H1 (cell line): Measurements from ENCODE around the gene TIMELESS. TPM values are rescaled to one million over a fixed set of nuclear protein-coding genes. Genes with fewer than 3 reads are reported as not detected.

Experiments used
- CTCF ChIA-PET: fragments of 300-600 bp; sonication (Branson Sonifier 250); formaldehyde crosslinking; loops from one replicate; lab custom pipeline; 2021; ENCODE audit not compliant: partially characterized antibody; lab: Charles Lee
- POLR2A ChIA-PET: fragments of 300-600 bp; sonication (Branson Sonifier 250); formaldehyde crosslinking; loops from one replicate; lab custom pipeline; 2021; ENCODE audit warnings: inconsistent platforms; ENCODE audit not compliant: partially characterized antibody; lab: Charles Lee
- DNase-seq, 2 experiments: peaks; one replicate each; pipeline versions ENCODE4 v3.0.0 to v3.0.0-alpha.2; 2010 to 2022; ENCODE audit warnings: low spot score in 2 of 2, low read depth in 1 of 2, mixed read lengths in 1 of 2
- FAIRE-seq: peaks from 2 replicates; lab custom pipeline; 2011; peaks lifted over from hg19 to GRCh38; lab: Jason Lieb, UNC
- H2AFZ ChIP-seq: 2 replicates; pipeline ENCODE4 v1.8.1; 2012; ENCODE audit warnings: low read length, inconsistent platforms
- H2AK5ac ChIP-seq: 2 replicates; pipeline ENCODE4 v1.6.1; 2013; ENCODE audit warnings: low read depth, low read length
- H2BK120ac ChIP-seq: replicated peaks from 2 replicates; pipeline ENCODE3; 2013; ENCODE audit warnings: low read depth, low read length, inconsistent platforms
- H2BK12ac ChIP-seq: 2 replicates; pipeline ENCODE4 v1.6.1; 2013; ENCODE audit warnings: low read depth, low read length
- H2BK15ac ChIP-seq: 2 replicates; pipeline ENCODE4 v1.6.1; 2013; ENCODE audit warnings: low read length
- H2BK20ac ChIP-seq: 2 replicates; pipeline ENCODE4 v1.6.1; 2013; ENCODE audit warnings: low read length
- H2BK5ac ChIP-seq: 2 replicates; pipeline ENCODE4 v1.6.1; 2013; ENCODE audit warnings: low read depth, low read length
- H3K14ac ChIP-seq: 2 replicates; pipeline ENCODE4 v1.6.1; 2013; ENCODE audit warnings: inconsistent platforms; ENCODE audit not compliant: insufficient read length
- H3K18ac ChIP-seq: 2 replicates; pipeline ENCODE4 v1.6.1; 2013; ENCODE audit warnings: low read length; ENCODE audit errors: extremely low read depth
- H3K23ac ChIP-seq: 2 replicates; pipeline ENCODE4 v1.6.1; 2013; ENCODE audit warnings: inconsistent platforms; ENCODE audit not compliant: insufficient read length
- H3K23me2 ChIP-seq: 2 replicates; pipeline ENCODE4 v1.6.1; 2013; ENCODE audit warnings: low read depth, low read length
- H3K27ac ChIP-seq: 2 replicates; pipeline ENCODE4 v1.6.1; 2011; ENCODE audit warnings: low read depth, low read length, inconsistent platforms
- H3K27me3 ChIP-seq, 4 experiments: replicated peaks in 1 of 4; 1 replicate in 1 of 4; 2 replicates in 3 of 4; pipeline versions ENCODE4 v1.6.1 to v1.8.1; 2011 to 2013; ENCODE audit warnings: low read length in 3 of 4, mild to moderate bottlenecking in 3 of 4, inconsistent platforms in 2 of 4, mixed read lengths in 2 of 4, moderate library complexity in 1 of 4; ENCODE audit not compliant: control insufficient read depth in 3 of 4, insufficient read depth in 3 of 4; ENCODE audit errors: extremely low read depth in 1 of 4
- H3K36me3 ChIP-seq, 4 experiments: 2 replicates each; pipeline versions ENCODE4 v1.6.1 to v1.8.1; 2011 to 2013; ENCODE audit warnings: mild to moderate bottlenecking in 4 of 4, low read length in 3 of 4, moderate library complexity in 2 of 4, control low read depth in 1 of 4, inconsistent platforms in 1 of 4; ENCODE audit not compliant: insufficient read depth in 4 of 4, control insufficient read depth in 2 of 4
- H3K4ac ChIP-seq: replicated peaks from 2 replicates; pipeline ENCODE3; 2013; ENCODE audit warnings: low read length, low read depth, mixed read lengths, inconsistent platforms; ENCODE audit not compliant: insufficient read length
- H3K4me1 ChIP-seq, 4 experiments: replicated peaks in 1 of 4; 1 replicate in 1 of 4; 2 replicates in 3 of 4; pipeline versions ENCODE4 v1.6.1 to v1.8.1; 2011 to 2013; ENCODE audit warnings: low read length in 3 of 4, inconsistent platforms in 2 of 4, mixed read lengths in 1 of 4; ENCODE audit not compliant: insufficient read depth in 4 of 4, control insufficient read depth in 3 of 4
- H3K4me2 ChIP-seq, 2 experiments: 2 replicates each; pipeline versions ENCODE4 v1.6.1 to v1.8.1; 2011 to 2013; ENCODE audit warnings: low read depth in 2 of 2, low read length in 2 of 2, control low read depth in 1 of 2, inconsistent platforms in 1 of 2, mild to moderate bottlenecking in 1 of 2; ENCODE audit not compliant: insufficient read depth in 1 of 2
- H3K4me3 ChIP-seq, 4 experiments: fragments of 200-600, 300-600 bp in 1 of 4; sonication (generic), shearing (Covaris generic), sonication (Bioruptor Twin) in 1 of 4; 2 replicates each; pipeline versions ENCODE4 v1.5.1 to v1.8.1; 2011 to 2016; ENCODE audit warnings: low read length in 4 of 4, low read depth in 3 of 4, control low read depth in 2 of 4, inconsistent platforms in 2 of 4, mild to moderate bottlenecking in 2 of 4, mixed read lengths in 1 of 4, moderate library complexity in 1 of 4; ENCODE audit not compliant: insufficient read depth in 2 of 4; ENCODE audit errors: extremely low read depth in 1 of 4
- H3K56ac ChIP-seq: replicated peaks from 2 replicates; pipeline ENCODE3; 2013; ENCODE audit warnings: low read depth, mild to moderate bottlenecking, mixed read lengths, low read length, inconsistent platforms; ENCODE audit not compliant: insufficient read length
- H3K79me1 ChIP-seq: 2 replicates; pipeline ENCODE4 v1.6.1; 2013; ENCODE audit warnings: low read depth, low read length, control low read depth
- H3K79me2 ChIP-seq, 2 experiments: 2 replicates each; pipeline versions ENCODE4 v1.6.1 to v1.8.1; 2012 to 2013; ENCODE audit warnings: low read length in 2 of 2, mild to moderate bottlenecking in 2 of 2, inconsistent platforms in 1 of 2; ENCODE audit not compliant: insufficient read depth in 2 of 2, control insufficient read depth in 1 of 2
- H3K9ac ChIP-seq, 4 experiments: replicated peaks in 1 of 4; 1 replicate in 1 of 4; 2 replicates in 3 of 4; pipeline versions ENCODE4 v1.6.1 to v1.8.1; 2011 to 2013; ENCODE audit warnings: low read depth in 3 of 4, low read length in 3 of 4, control low read depth in 2 of 4, mild to moderate bottlenecking in 2 of 4, moderate library complexity in 2 of 4, inconsistent platforms in 1 of 4; ENCODE audit errors: extremely low read depth in 1 of 4
- H3K9me3 ChIP-seq, 2 experiments: 2 replicates each; pipeline versions ENCODE4 v1.6.1 to v1.8.1; 2012 to 2013; ENCODE audit warnings: mild to moderate bottlenecking in 2 of 2, moderate library complexity in 2 of 2, control low read depth in 1 of 2, inconsistent platforms in 1 of 2, low read depth in 1 of 2, low read length in 1 of 2, mixed read lengths in 1 of 2; ENCODE audit not compliant: insufficient read depth in 2 of 2
- H4K20me1 ChIP-seq, 2 experiments: replicated peaks in 1 of 2; 2 replicates each; pipeline versions ENCODE3 to v1.8.1; 2011 to 2013; ENCODE audit warnings: inconsistent platforms in 2 of 2, low read length in 2 of 2, mild to moderate bottlenecking in 1 of 2; ENCODE audit not compliant: insufficient read depth in 2 of 2, control insufficient read depth in 1 of 2
- H4K5ac ChIP-seq: 2 replicates; pipeline ENCODE4 v1.6.1; 2013; ENCODE audit warnings: low read length, low read depth, mixed read lengths, inconsistent platforms; ENCODE audit not compliant: insufficient read length
- H4K8ac ChIP-seq: 2 replicates; pipeline ENCODE4 v1.8.0; 2013; ENCODE audit warnings: mild to moderate bottlenecking, moderate library complexity, low read length, inconsistent platforms; ENCODE audit not compliant: insufficient read depth; ENCODE audit errors: extremely low read depth
- H4K91ac ChIP-seq: replicated peaks from 2 replicates; pipeline ENCODE3; 2013; ENCODE audit warnings: low read length, mixed read lengths, inconsistent platforms; ENCODE audit not compliant: insufficient read length
- GABPA ChIP-seq: IDR thresholded peaks from 2 replicates; pipeline ENCODE4 v1.6.1; 2011; ENCODE audit warnings: mild to moderate bottlenecking, low read length, moderate library complexity, borderline replicate concordance; ENCODE audit not compliant: insufficient read depth
- PHF8 ChIP-seq: fragments of 200-600 bp; sonication (generic); conservative IDR thresholded peaks from 2 replicates; pipeline ENCODE4 v1.7.1; 2012; ENCODE audit warnings: low read depth, mild to moderate bottlenecking, inconsistent platforms, low read length, moderate library complexity
- whole genome bisulfite sequencing, 2 experiments: shearing (Covaris generic) in 1 of 2; methylation state at CpG; one replicate each; pipeline versions ENCODE4 v1.1.6 to v1.1.7; 2013 to 2015; ENCODE audit warnings: low lambda C conversion rate in 2 of 2, mixed read lengths in 2 of 2, inconsistent platforms in 1 of 2, low coverage in 1 of 2, missing lambda C conversion rate in 1 of 2; ENCODE audit not compliant: insufficient replicate concordance in 2 of 2, insufficient coverage in 1 of 2, insufficient read length in 1 of 2; ENCODE audit errors: extremely low coverage in 1 of 2, missing lambda C conversion rate in 1 of 2; 5-methylcytosine and 5-hydroxymethylcytosine counted together
- polyA plus RNA-seq, 7 experiments: library from polyadenylated mRNA; depleted of rRNA in 3 of 7; stranded (reverse) in 5 of 7; unstranded in 2 of 7; fragments of >200 nt in 5 of 7; fragments of 200-250 nt in 2 of 7; gene quantifications; 1 replicate in 5 of 7; 2 replicates in 1 of 7; 4 replicates in 1 of 7; pipeline versions ENCODE4 v1.2.1 to v1.2.3, GENCODE V29; 2011 to 2013; ENCODE audit warnings: missing spikeins in 2 of 7, mixed read lengths in 2 of 7
- total RNA-seq: library from RNA; stranded (reverse); fragmentation: NEBNext Ultra II Directional; extraction: Animal tissue kit (Norgen Biotek cat#: 25700); gene quantifications from 2 replicates; pipeline ENCODE4 v1.2.1, GENCODE V29; 2021

TIMELESS gene
- total and polyA plus RNA-seq, 2 of the 8 experiments (the other 6 are each of a cell fraction or from before 2014, with no cell fraction given): 17.1 to 86.7 TPM

GRCh38 chr12:56461235-56462159 lies 12.3 kb upstream of the TIMELESS start:
- ChIA-PET POLR2A (interaction anchor here (0.6 to 7.6 kb wide), 12 partner anchors 10 to 203 kb away, joined by 3 to 74 read pairs (median 4); partner anchors contain the start of genes ANKRD52, CNPY2, MIP and TIMELESS), CTCF (interaction anchor here (0.7 to 9.0 kb wide), 12 partner anchors 9 to 231 kb away, joined by 3 to 124 read pairs (median 4); partner anchors contain the start of genes MIP and TIMELESS)
- H3K14ac ChIP-seq: no peak overlapping the region
- H2BK5ac ChIP-seq: no peak overlapping the region
- H3K27me3 ChIP-seq: no peaks in the 10 kb centered on the region
- no peak overlapping the region for H3K4me3 ChIP-seq
- no peak overlapping the region for H3K4ac ChIP-seq
- no peak overlapping the region for H2BK15ac ChIP-seq
- H3K79me1 ChIP-seq: no peaks in the 10 kb centered on the region
- no peak overlapping the region for H4K91ac ChIP-seq
- H2BK120ac ChIP-seq: no peak overlapping the region
- H4K8ac ChIP-seq: no peak overlapping the region
- peak overlapping the region; percentile 60; the same call in 1 of the 2 replicates for H2BK12ac ChIP-seq
- H3K23ac ChIP-seq: no peak overlapping the region
- H2BK20ac ChIP-seq: no peak overlapping the region
- no peaks in the 10 kb centered on the region for H3K23me2 ChIP-seq
- H3K79me2 ChIP-seq: no peaks in the 10 kb centered on the region
- H3K18ac ChIP-seq: no peak overlapping the region
- H3K56ac ChIP-seq: no peak overlapping the region
- DNase-seq (no peak), FAIRE-seq (no peak)
- no peak overlapping the region for H4K5ac ChIP-seq
- H3K4me2 ChIP-seq: no peak overlapping the region
- no peaks in the 10 kb centered on the region for H4K20me1 ChIP-seq
- H3K9ac ChIP-seq: no peak overlapping the region
- WGBS, 2 experiments: 91% methylated on average over 11 of the region's 11 CpGs; no CpG with 5 or more reads in 1 of the 2 experiments
- H3K27ac ChIP-seq: no peak overlapping the region
- H3K4me1 ChIP-seq: peaks cover 4 to 9% (median 6%) of the 10 kb centered on the region in 4 experiments; a peak in 6 of 7 replicates
- 0 out of 2 replicates have a peak overlapping the region, but pooled peaks have one; percentile 3 for H2AFZ ChIP-seq
- H3K9me3 ChIP-seq: no peaks in the 10 kb centered on the region
- H2AK5ac ChIP-seq: no peak overlapping the region
- H3K36me3 ChIP-seq: no peaks in the 10 kb centered on the region
- TF ChIP-seq PHF8 (no peak), GABPA (no peak)
